ENCODE data around the gene RBSN. TPM values are rescaled to one million over a fixed set of nuclear protein-coding genes. Genes with fewer than 3 reads are reported as not detected.
A peak's percentile ranks its signal among the peaks of the same experiment; 100 is the strongest.

RBSN gene
- total RNA-seq, 2 experiments from 2014 or later: 15.3 to 15.8 TPM

GRCh38 chr3:15071699-15072098 is 27.2 kb downstream of the RBSN start:
- Mint-ChIP-seq H3K9me3 (no peaks in the 10 kb centered on the region), H3K36me3 (ENCODE audit: low read depth) (peaks cover 22% of the 10 kb centered on the region), H3K4me3 (no peak overlapping the region), H3K27me3 (ENCODE audit: low read depth) (no peaks in the 10 kb centered on the region), H3K4me1 (ENCODE audit: low read depth) (peaks cover 2% of the 10 kb centered on the region), H3K27ac (no peak overlapping the region)
- intact Hi-C loops (cut with micrococcal nuclease): no loop called here
- CTCF ChIA-PET: interaction anchor here (0.6 to 1.6 kb wide), 4 partner anchors 11 to 281 kb away, joined by 3 to 5 read pairs (median 4); no protein-coding TSS in a partner anchor
- no peak for DNase-seq

GRCh38 chr3:15069441-15069840 is 29.5 kb downstream of the RBSN start:
- H3K9me3 Mint-ChIP-seq: no peaks in the 10 kb centered on the region
- no peak for DNase-seq
- no peak overlapping the region for H3K27ac Mint-ChIP-seq
- H3K4me1 Mint-ChIP-seq (ENCODE audit: low read depth): peaks cover 8% of the 10 kb centered on the region
- no peak overlapping the region for H3K4me3 Mint-ChIP-seq
- H3K27me3 Mint-ChIP-seq (ENCODE audit: low read depth): no peaks in the 10 kb centered on the region
- CTCF ChIA-PET: interaction anchor here (1.4 kb wide), 1 partner anchor 17 kb away, joined by 3 read pairs; no protein-coding TSS in a partner anchor
- peaks cover 9% of the 10 kb centered on the region for H3K36me3 Mint-ChIP-seq (ENCODE audit: low read depth)
- intact Hi-C loops (cut with micrococcal nuclease): loop anchor here (5.0 kb wide), 1 partner anchor 892 kb away; the partner anchor contains the start of genes LSM3 and XPC

- Mint-ChIP-seq H3K36me3 (ENCODE audit: low read depth) (peaks cover 11% of the 10 kb centered on the region), H3K4me3 (no peak overlapping the region), H3K4me1 (ENCODE audit: low read depth) (peaks cover 21% of the 10 kb centered on the region), H3K27ac (no peak overlapping the region), H3K27me3 (ENCODE audit: low read depth) (no peaks in the 10 kb centered on the region), H3K9me3 (no peaks in the 10 kb centered on the region)
- CTCF ChIA-PET: no interaction called here
- DNase-seq: no peak
- intact Hi-C loops (cut with micrococcal nuclease): loop anchor here (5.0 kb wide), 1 partner anchor 889 kb away; the partner anchor contains the start of genes LSM3 and XPC
Measured at GRCh38 chr3:15066467-15066866, 32.5 kb downstream of the RBSN start.

GRCh38 chr3:15065550-15066007 is 33.4 kb downstream of the RBSN start:
- CTCF ChIA-PET: interaction anchor here (2.5 kb wide), 1 partner anchor 14 kb away, joined by 13 read pairs; no protein-coding TSS in a partner anchor
- peaks cover 25% of the 10 kb centered on the region for H3K4me1 Mint-ChIP-seq (ENCODE audit: low read depth)
- intact Hi-C loops (cut with micrococcal nuclease): loop anchor here (1.0 to 5.0 kb wide), 7 partner anchors 10 to 888 kb away; partner anchors contain the start of genes CCDC174, LSM3, NR2C2 and RBSN
- peak overlapping the region; percentile 96 for H3K4me3 Mint-ChIP-seq
- no peaks in the 10 kb centered on the region for H3K9me3 Mint-ChIP-seq
- peaks cover 11% of the 10 kb centered on the region for H3K36me3 Mint-ChIP-seq (ENCODE audit: low read depth)
- H3K27ac Mint-ChIP-seq: no peak overlapping the region
- H3K27me3 Mint-ChIP-seq (ENCODE audit: low read depth): no peaks in the 10 kb centered on the region
- DNase-seq: no peak

GRCh38 chr3:15064835-15065549 is 34.0 kb downstream of the RBSN start, which contains the start of gene MRPS25:
TSS of gene MRPS25 (minus strand) at chr3:15065315. CDS start at chr3:15065194, 121 bp downstream.
- H3K36me3 Mint-ChIP-seq (ENCODE audit: low read depth): peaks cover 12% of the 10 kb centered on the region
- peak; percentile 93 for DNase-seq
- no peaks in the 10 kb centered on the region for H3K9me3 Mint-ChIP-seq
- CTCF ChIA-PET: interaction anchor here (2.5 kb wide), 1 partner anchor 13 kb away, joined by 13 read pairs; no protein-coding TSS in a partner anchor
- peak within 1 kb of the TSS; percentile 87 for H3K27ac Mint-ChIP-seq
- no peaks in the 10 kb centered on the region for H3K27me3 Mint-ChIP-seq (ENCODE audit: low read depth)
- intact Hi-C loops (cut with micrococcal nuclease): loop anchor here (1.0 to 5.0 kb wide), 7 partner anchors 10 to 888 kb away; partner anchors contain the start of genes CCDC174, LSM3, NR2C2 and RBSN
- H3K4me3 Mint-ChIP-seq: peak within 1 kb of the TSS; percentile 96
- H3K4me1 Mint-ChIP-seq (ENCODE audit: low read depth): peaks cover 25% of the 10 kb centered on the region

- Mint-ChIP-seq H3K4me1 (ENCODE audit: low read depth) (peaks cover 27% of the 10 kb centered on the region), H3K27me3 (ENCODE audit: low read depth) (no peaks in the 10 kb centered on the region), H3K4me3 (peak overlapping the region; percentile 96), H3K9me3 (no peaks in the 10 kb centered on the region), H3K36me3 (ENCODE audit: low read depth) (peaks cover 14% of the 10 kb centered on the region), H3K27ac (peak overlapping the region; percentile 74)
- DNase-seq: peak; percentile 43
- CTCF ChIA-PET: interaction anchor here (0.9 to 2.5 kb wide), 3 partner anchors 13 to 143 kb away, joined by 3 to 13 read pairs (median 3); no protein-coding TSS in a partner anchor
- intact Hi-C loops (cut with micrococcal nuclease): loop anchor here (2.0 kb wide), 2 partner anchors 14 to 140 kb away; no protein-coding TSS in a partner anchor
Measured at GRCh38 chr3:15064299-15064834, 34.6 kb downstream of the RBSN start.

GRCh38 chr3:15063656-15064286 is 35.2 kb downstream of the RBSN start:
- intact Hi-C loops (cut with micrococcal nuclease): loop anchor here (2.0 kb wide), 2 partner anchors 13 to 139 kb away; no protein-coding TSS in a partner anchor
- CTCF ChIA-PET: interaction anchor here (0.9 to 2.5 kb wide), 3 partner anchors 12 to 142 kb away, joined by 3 to 13 read pairs (median 3); no protein-coding TSS in a partner anchor
- Mint-ChIP-seq H3K9me3 (no peaks in the 10 kb centered on the region), H3K27me3 (ENCODE audit: low read depth) (no peaks in the 10 kb centered on the region), H3K27ac (peak overlapping the region; percentile 74), H3K4me1 (ENCODE audit: low read depth) (peaks cover 27% of the 10 kb centered on the region), H3K4me3 (peak overlapping the region; percentile 96), H3K36me3 (ENCODE audit: low read depth) (peaks cover 18% of the 10 kb centered on the region)
- no peak for DNase-seq

- Mint-ChIP-seq H3K27ac (no peak overlapping the region), H3K9me3 (no peaks in the 10 kb centered on the region), H3K4me3 (peak overlapping the region; percentile 96), H3K36me3 (ENCODE audit: low read depth) (peaks cover 23% of the 10 kb centered on the region), H3K27me3 (ENCODE audit: low read depth) (no peaks in the 10 kb centered on the region), H3K4me1 (ENCODE audit: low read depth) (peaks cover 27% of the 10 kb centered on the region)
- CTCF ChIA-PET: interaction anchor here (1.1 kb wide), 1 partner anchor 142 kb away, joined by 3 read pairs; no protein-coding TSS in a partner anchor
- DNase-seq: no peak
- intact Hi-C loops (cut with micrococcal nuclease): no loop called here
Measured at GRCh38 chr3:15063238-15063637, 35.7 kb downstream of the RBSN start.

- Mint-ChIP-seq H3K4me1 (ENCODE audit: low read depth) (peaks cover 40% of the 10 kb centered on the region), H3K9me3 (no peaks in the 10 kb centered on the region), H3K27ac (no peak overlapping the region), H3K36me3 (ENCODE audit: low read depth) (peaks cover 44% of the 10 kb centered on the region), H3K4me3 (no peak overlapping the region), H3K27me3 (ENCODE audit: low read depth) (no peaks in the 10 kb centered on the region)
- CTCF ChIA-PET: interaction anchor here (1.3 kb wide), 1 partner anchor 11 kb away, joined by 4 read pairs; no protein-coding TSS in a partner anchor
- DNase-seq: no peak
- intact Hi-C loops (cut with micrococcal nuclease): no loop called here
Measured at GRCh38 chr3:15060029-15060428, 38.9 kb downstream of the RBSN start.

GRCh38 chr3:15056676-15057404 is 42.1 kb downstream of the RBSN start:
- H3K4me1 Mint-ChIP-seq (ENCODE audit: low read depth): peaks cover 41% of the 10 kb centered on the region
- peaks cover 47% of the 10 kb centered on the region for H3K36me3 Mint-ChIP-seq (ENCODE audit: low read depth)
- H3K9me3 Mint-ChIP-seq: peaks cover 1% of the 10 kb centered on the region
- no peaks in the 10 kb centered on the region for H3K27me3 Mint-ChIP-seq (ENCODE audit: low read depth)
- no peak overlapping the region for H3K27ac Mint-ChIP-seq
- CTCF ChIA-PET: interaction anchor here (1.8 kb wide), 1 partner anchor 14 kb away, joined by 5 read pairs; no protein-coding TSS in a partner anchor
- DNase-seq: no peak
- no peak overlapping the region for H3K4me3 Mint-ChIP-seq
- intact Hi-C loops (cut with micrococcal nuclease): no loop called here

- intact Hi-C loops (cut with micrococcal nuclease): loop anchor here (1.0 kb wide), 2 partner anchors 10 to 130 kb away; partner anchors contain the start of gene MRPS25
- Mint-ChIP-seq H3K4me1 (ENCODE audit: low read depth) (peaks cover 44% of the 10 kb centered on the region), H3K27ac (peak overlapping the region; percentile 74), H3K36me3 (ENCODE audit: low read depth) (peaks cover 53% of the 10 kb centered on the region), H3K27me3 (ENCODE audit: low read depth) (no peaks in the 10 kb centered on the region), H3K4me3 (no peak overlapping the region), H3K9me3 (peaks cover 1% of the 10 kb centered on the region)
- peak; percentile 69 for DNase-seq
- CTCF ChIA-PET: no interaction called here
Measured at GRCh38 chr3:15055019-15055557, 43.9 kb downstream of the RBSN start.
